ENCODE data around the gene RBM19.

The RBM19 gene

GRCh38 chr12:113899042-113899560, 67.0 kb downstream of the RBM19 start:
- no peak overlapping the region for H3K4me3 ChIP-seq (ENCODE audit: control insufficient read depth, low read depth, low read length)
- TF ChIP-seq CTCF (IDR thresholded peaks at IDR 0.05; ENCODE audit: control insufficient read depth, insufficient read depth, low read depth, low read length, missing control alignments): no peak
- DNase-seq (ENCODE audit: low read depth): no peak

GRCh38 chr12:113898466-113898865, 67.7 kb downstream of the RBM19 start:
- no peak overlapping the region for H3K4me3 ChIP-seq (ENCODE audit: control insufficient read depth, low read depth, low read length)
- no peak for TF ChIP-seq CTCF (IDR thresholded peaks at IDR 0.05; ENCODE audit: control insufficient read depth, insufficient read depth, low read depth, low read length, missing control alignments)
- DNase-seq (ENCODE audit: low read depth): no peak

GRCh38 chr12:113897406-113897805, 68.7 kb downstream of the RBM19 start:
- TF ChIP-seq CTCF (IDR thresholded peaks at IDR 0.05; ENCODE audit: control insufficient read depth, insufficient read depth, low read depth, low read length, missing control alignments): no peak
- no peak overlapping the region for H3K4me3 ChIP-seq (ENCODE audit: control insufficient read depth, low read depth, low read length)
- no peak for DNase-seq (ENCODE audit: low read depth)

- no peak for DNase-seq (ENCODE audit: low read depth)
- H3K4me3 ChIP-seq (ENCODE audit: control insufficient read depth, low read depth, low read length): no peak overlapping the region
- no peak for TF ChIP-seq CTCF (IDR thresholded peaks at IDR 0.05; ENCODE audit: control insufficient read depth, insufficient read depth, low read depth, low read length, missing control alignments)
These were observed 69.3 kb downstream of the RBM19 start for GRCh38 chr12:113896841-113897240.

GRCh38 chr12:113896194-113896593, 69.9 kb downstream of the RBM19 start:
- H3K4me3 ChIP-seq (ENCODE audit: control insufficient read depth, low read depth, low read length): no peak overlapping the region
- TF ChIP-seq CTCF (IDR thresholded peaks at IDR 0.05; ENCODE audit: control insufficient read depth, insufficient read depth, low read depth, low read length, missing control alignments): no peak
- DNase-seq (ENCODE audit: low read depth): no peak

- no peak for DNase-seq (ENCODE audit: low read depth)
- TF ChIP-seq CTCF (IDR thresholded peaks at IDR 0.05; ENCODE audit: control insufficient read depth, insufficient read depth, low read depth, low read length, missing control alignments): no peak
- no peak overlapping the region for H3K4me3 ChIP-seq (ENCODE audit: control insufficient read depth, low read depth, low read length)
These were observed 70.9 kb downstream of the RBM19 start for GRCh38 chr12:113895176-113895575.

GRCh38 chr12:113894697-113895096, 71.4 kb downstream of the RBM19 start:
- no peak for DNase-seq (ENCODE audit: low read depth)
- H3K4me3 ChIP-seq (ENCODE audit: control insufficient read depth, low read depth, low read length): no peak overlapping the region
- TF ChIP-seq CTCF (IDR thresholded peaks at IDR 0.05; ENCODE audit: control insufficient read depth, insufficient read depth, low read depth, low read length, missing control alignments): no peak
